H1 (cell line): ENCODE measurements around the gene MBD4. TPM values are rescaled to one million over a fixed set of nuclear protein-coding genes. Genes with fewer than 3 reads are reported as not detected.

ENCODE experiments used
- CTCF ChIA-PET: fragments of 300-600 bp; sonication (Branson Sonifier 250); formaldehyde crosslinking; loops from one replicate; lab custom pipeline; 2021; ENCODE audit not compliant: partially characterized antibody; lab: Charles Lee
- POLR2A ChIA-PET: fragments of 300-600 bp; sonication (Branson Sonifier 250); formaldehyde crosslinking; loops from one replicate; lab custom pipeline; 2021; ENCODE audit warnings: inconsistent platforms; ENCODE audit not compliant: partially characterized antibody; lab: Charles Lee
- DNase-seq, 2 experiments: peaks; one replicate each; pipeline versions ENCODE4 v3.0.0 to v3.0.0-alpha.2; 2010 to 2022; ENCODE audit warnings: low spot score in 2 of 2, low read depth in 1 of 2, mixed read lengths in 1 of 2
- FAIRE-seq: peaks from 2 replicates; lab custom pipeline; 2011; peaks lifted over from hg19 to GRCh38; lab: Jason Lieb, UNC
- H2AFZ ChIP-seq: 2 replicates; pipeline ENCODE4 v1.8.1; 2012; ENCODE audit warnings: low read length, inconsistent platforms
- H2AK5ac ChIP-seq: 2 replicates; pipeline ENCODE4 v1.6.1; 2013; ENCODE audit warnings: low read depth, low read length
- H2BK120ac ChIP-seq: replicated peaks from 2 replicates; pipeline ENCODE3; 2013; ENCODE audit warnings: low read depth, low read length, inconsistent platforms
- H2BK12ac ChIP-seq: 2 replicates; pipeline ENCODE4 v1.6.1; 2013; ENCODE audit warnings: low read depth, low read length
- H2BK15ac ChIP-seq: 2 replicates; pipeline ENCODE4 v1.6.1; 2013; ENCODE audit warnings: low read length
- H2BK20ac ChIP-seq: 2 replicates; pipeline ENCODE4 v1.6.1; 2013; ENCODE audit warnings: low read length
- H2BK5ac ChIP-seq: 2 replicates; pipeline ENCODE4 v1.6.1; 2013; ENCODE audit warnings: low read depth, low read length
- H3K14ac ChIP-seq: 2 replicates; pipeline ENCODE4 v1.6.1; 2013; ENCODE audit warnings: inconsistent platforms; ENCODE audit not compliant: insufficient read length
- H3K18ac ChIP-seq: 2 replicates; pipeline ENCODE4 v1.6.1; 2013; ENCODE audit warnings: low read length; ENCODE audit errors: extremely low read depth
- H3K23ac ChIP-seq: 2 replicates; pipeline ENCODE4 v1.6.1; 2013; ENCODE audit warnings: inconsistent platforms; ENCODE audit not compliant: insufficient read length
- H3K23me2 ChIP-seq: 2 replicates; pipeline ENCODE4 v1.6.1; 2013; ENCODE audit warnings: low read depth, low read length
- H3K27ac ChIP-seq: 2 replicates; pipeline ENCODE4 v1.6.1; 2011; ENCODE audit warnings: low read depth, low read length, inconsistent platforms
- H3K27me3 ChIP-seq, 4 experiments: replicated peaks in 1 of 4; 1 replicate in 1 of 4; 2 replicates in 3 of 4; pipeline versions ENCODE4 v1.6.1 to v1.8.1; 2011 to 2013; ENCODE audit warnings: low read length in 3 of 4, mild to moderate bottlenecking in 3 of 4, inconsistent platforms in 2 of 4, mixed read lengths in 2 of 4, moderate library complexity in 1 of 4; ENCODE audit not compliant: control insufficient read depth in 3 of 4, insufficient read depth in 3 of 4; ENCODE audit errors: extremely low read depth in 1 of 4
- H3K36me3 ChIP-seq, 4 experiments: 2 replicates each; pipeline versions ENCODE4 v1.6.1 to v1.8.1; 2011 to 2013; ENCODE audit warnings: mild to moderate bottlenecking in 4 of 4, low read length in 3 of 4, moderate library complexity in 2 of 4, control low read depth in 1 of 4, inconsistent platforms in 1 of 4; ENCODE audit not compliant: insufficient read depth in 4 of 4, control insufficient read depth in 2 of 4
- H3K4ac ChIP-seq: replicated peaks from 2 replicates; pipeline ENCODE3; 2013; ENCODE audit warnings: low read length, low read depth, mixed read lengths, inconsistent platforms; ENCODE audit not compliant: insufficient read length
- H3K4me1 ChIP-seq, 4 experiments: replicated peaks in 1 of 4; 1 replicate in 1 of 4; 2 replicates in 3 of 4; pipeline versions ENCODE4 v1.6.1 to v1.8.1; 2011 to 2013; ENCODE audit warnings: low read length in 3 of 4, inconsistent platforms in 2 of 4, mixed read lengths in 1 of 4; ENCODE audit not compliant: insufficient read depth in 4 of 4, control insufficient read depth in 3 of 4
- H3K4me2 ChIP-seq, 2 experiments: 2 replicates each; pipeline versions ENCODE4 v1.6.1 to v1.8.1; 2011 to 2013; ENCODE audit warnings: low read depth in 2 of 2, low read length in 2 of 2, control low read depth in 1 of 2, inconsistent platforms in 1 of 2, mild to moderate bottlenecking in 1 of 2; ENCODE audit not compliant: insufficient read depth in 1 of 2
- H3K4me3 ChIP-seq, 4 experiments: fragments of 200-600, 300-600 bp in 1 of 4; sonication (generic), shearing (Covaris generic), sonication (Bioruptor Twin) in 1 of 4; 2 replicates each; pipeline versions ENCODE4 v1.5.1 to v1.8.1; 2011 to 2016; ENCODE audit warnings: low read length in 4 of 4, low read depth in 3 of 4, control low read depth in 2 of 4, inconsistent platforms in 2 of 4, mild to moderate bottlenecking in 2 of 4, mixed read lengths in 1 of 4, moderate library complexity in 1 of 4; ENCODE audit not compliant: insufficient read depth in 2 of 4; ENCODE audit errors: extremely low read depth in 1 of 4
- H3K56ac ChIP-seq: replicated peaks from 2 replicates; pipeline ENCODE3; 2013; ENCODE audit warnings: low read depth, mild to moderate bottlenecking, mixed read lengths, low read length, inconsistent platforms; ENCODE audit not compliant: insufficient read length
- H3K79me1 ChIP-seq: 2 replicates; pipeline ENCODE4 v1.6.1; 2013; ENCODE audit warnings: low read depth, low read length, control low read depth
- H3K79me2 ChIP-seq, 2 experiments: 2 replicates each; pipeline versions ENCODE4 v1.6.1 to v1.8.1; 2012 to 2013; ENCODE audit warnings: low read length in 2 of 2, mild to moderate bottlenecking in 2 of 2, inconsistent platforms in 1 of 2; ENCODE audit not compliant: insufficient read depth in 2 of 2, control insufficient read depth in 1 of 2
- H3K9ac ChIP-seq, 4 experiments: replicated peaks in 1 of 4; 1 replicate in 1 of 4; 2 replicates in 3 of 4; pipeline versions ENCODE4 v1.6.1 to v1.8.1; 2011 to 2013; ENCODE audit warnings: low read depth in 3 of 4, low read length in 3 of 4, control low read depth in 2 of 4, mild to moderate bottlenecking in 2 of 4, moderate library complexity in 2 of 4, inconsistent platforms in 1 of 4; ENCODE audit errors: extremely low read depth in 1 of 4
- H3K9me3 ChIP-seq, 2 experiments: 2 replicates each; pipeline versions ENCODE4 v1.6.1 to v1.8.1; 2012 to 2013; ENCODE audit warnings: mild to moderate bottlenecking in 2 of 2, moderate library complexity in 2 of 2, control low read depth in 1 of 2, inconsistent platforms in 1 of 2, low read depth in 1 of 2, low read length in 1 of 2, mixed read lengths in 1 of 2; ENCODE audit not compliant: insufficient read depth in 2 of 2
- H4K20me1 ChIP-seq, 2 experiments: replicated peaks in 1 of 2; 2 replicates each; pipeline versions ENCODE3 to v1.8.1; 2011 to 2013; ENCODE audit warnings: inconsistent platforms in 2 of 2, low read length in 2 of 2, mild to moderate bottlenecking in 1 of 2; ENCODE audit not compliant: insufficient read depth in 2 of 2, control insufficient read depth in 1 of 2
- H4K5ac ChIP-seq: 2 replicates; pipeline ENCODE4 v1.6.1; 2013; ENCODE audit warnings: low read length, low read depth, mixed read lengths, inconsistent platforms; ENCODE audit not compliant: insufficient read length
- H4K8ac ChIP-seq: 2 replicates; pipeline ENCODE4 v1.8.0; 2013; ENCODE audit warnings: mild to moderate bottlenecking, moderate library complexity, low read length, inconsistent platforms; ENCODE audit not compliant: insufficient read depth; ENCODE audit errors: extremely low read depth
- H4K91ac ChIP-seq: replicated peaks from 2 replicates; pipeline ENCODE3; 2013; ENCODE audit warnings: low read length, mixed read lengths, inconsistent platforms; ENCODE audit not compliant: insufficient read length
- CHD1 ChIP-seq: IDR thresholded peaks from 2 replicates; pipeline ENCODE4 v1.6.1; 2012; ENCODE audit warnings: low read depth, low read length, improper control_type of control experiment
- EP300 ChIP-seq, 2 experiments: IDR thresholded peaks; 1 replicate in 1 of 2; 2 replicates in 1 of 2; pipeline ENCODE4 v1.6.1; 2011 to 2012; ENCODE audit warnings: low read depth in 2 of 2, low read length in 2 of 2, mild to moderate bottlenecking in 2 of 2, borderline replicate concordance in 1 of 2, inconsistent platforms in 1 of 2, moderate library complexity in 1 of 2
- FOSL1 ChIP-seq: IDR thresholded peaks from 2 replicates; pipeline ENCODE4 v1.6.1; 2011; ENCODE audit warnings: mild to moderate bottlenecking, low read depth, low read length, moderate library complexity; ENCODE audit not compliant: insufficient read depth
- KDM4A ChIP-seq: IDR thresholded peaks from one replicate; pipeline ENCODE4 v1.7.1; 2012; ENCODE audit warnings: low read depth, mild to moderate bottlenecking, moderate library complexity, low read length, inconsistent platforms; ENCODE audit not compliant: severe bottlenecking
- MAFK ChIP-seq: IDR thresholded peaks from 2 replicates; pipeline ENCODE4 v1.6.1; 2012; ENCODE audit warnings: low read depth, mild to moderate bottlenecking, improper control_type of control experiment, low read length
- MAX ChIP-seq: IDR thresholded peaks from 2 replicates; pipeline ENCODE4 v1.6.1; 2012; ENCODE audit warnings: inconsistent platforms
- NANOG ChIP-seq: IDR thresholded peaks from 2 replicates; pipeline ENCODE4 v1.6.1; 2011; ENCODE audit warnings: low read length, low read depth, mild to moderate bottlenecking, inconsistent platforms; ENCODE audit not compliant: insufficient read depth, poor library complexity, severe bottlenecking
- POLR2A ChIP-seq, 2 experiments: IDR thresholded peaks; 1 replicate in 1 of 2; 2 replicates in 1 of 2; pipeline ENCODE4 v1.6.1; 2011; ENCODE audit warnings: low read depth in 2 of 2, low read length in 2 of 2, mild to moderate bottlenecking in 2 of 2; ENCODE audit errors: control extremely low read depth in 1 of 2
- RFX5 ChIP-seq: IDR thresholded peaks from 2 replicates; pipeline ENCODE4 v1.6.1; 2011; ENCODE audit warnings: low read depth, low read length, improper control_type of control experiment, borderline replicate concordance
- SAP30 ChIP-seq: fragments of 300-600 bp; sonication (generic); IDR thresholded peaks from 2 replicates; pipeline ENCODE4 v1.7.1; 2012; ENCODE audit warnings: low read length, moderate library complexity, mild to moderate bottlenecking, inconsistent platforms; ENCODE audit not compliant: insufficient read depth, insufficient replicate concordance
- SP2 ChIP-seq: IDR thresholded peaks from 2 replicates; pipeline ENCODE4 v1.6.1; 2012; ENCODE audit warnings: mild to moderate bottlenecking, low read length, inconsistent platforms
- TBP ChIP-seq: IDR thresholded peaks from 2 replicates; pipeline ENCODE4 v1.6.1; 2011; ENCODE audit warnings: low read depth, low read length, improper control_type of control experiment
- TEAD4 ChIP-seq: IDR thresholded peaks from 2 replicates; pipeline ENCODE4 v1.6.1; 2012; ENCODE audit warnings: low read depth, low read length, inconsistent platforms, mixed read lengths
- WGBS, 2 experiments: shearing (Covaris generic) in 1 of 2; methylation state at CpG; one replicate each; pipeline versions ENCODE4 v1.1.6 to v1.1.7; 2013 to 2015; ENCODE audit warnings: low lambda C conversion rate in 2 of 2, mixed read lengths in 2 of 2, inconsistent platforms in 1 of 2, low coverage in 1 of 2, missing lambda C conversion rate in 1 of 2; ENCODE audit not compliant: insufficient replicate concordance in 2 of 2, insufficient coverage in 1 of 2, insufficient read length in 1 of 2; ENCODE audit errors: extremely low coverage in 1 of 2, missing lambda C conversion rate in 1 of 2; 5-methylcytosine and 5-hydroxymethylcytosine counted together
- polyA plus RNA-seq, 7 experiments: library from polyadenylated mRNA; depleted of rRNA in 3 of 7; stranded (reverse) in 5 of 7; unstranded in 2 of 7; fragments of >200 nt in 5 of 7; fragments of 200-250 nt in 2 of 7; gene quantifications; 1 replicate in 5 of 7; 2 replicates in 1 of 7; 4 replicates in 1 of 7; pipeline versions ENCODE4 v1.2.1 to v1.2.3, GENCODE V29; 2011 to 2013; ENCODE audit warnings: missing spikeins in 2 of 7, mixed read lengths in 2 of 7
- total RNA-seq: library from RNA; stranded (reverse); fragmentation: NEBNext Ultra II Directional; extraction: Animal tissue kit (Norgen Biotek cat#: 25700); gene quantifications from 2 replicates; pipeline ENCODE4 v1.2.1, GENCODE V29; 2021

MBD4 gene
- total and polyA plus RNA-seq, 2 of the 8 experiments (the other 6 are each of a cell fraction or from before 2014, with no cell fraction given) = 11.2 to 35.8 TPM

DNA sequence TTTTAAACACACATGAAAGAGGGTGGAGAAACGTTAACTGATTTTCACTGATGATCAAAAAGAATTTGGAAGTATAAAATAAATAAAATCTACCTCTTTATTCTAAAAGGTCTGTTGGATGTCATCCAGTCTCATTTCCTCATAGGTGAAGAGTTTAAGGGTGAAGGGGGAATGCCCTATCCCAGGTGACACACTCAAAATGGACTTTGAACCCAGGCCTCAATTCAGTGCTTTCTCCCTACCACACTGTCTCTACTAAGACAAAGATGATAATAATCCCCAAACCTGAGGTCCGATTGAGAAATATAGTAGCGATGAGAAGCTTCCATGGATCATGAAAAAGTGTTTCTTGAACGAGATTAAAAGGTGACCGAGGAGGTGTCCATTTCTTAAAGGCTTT is 6.2 kb downstream of the MBD4 start:
- H3K9me3 ChIP-seq = no peaks in the 10 kb centered on the region
- no peak overlapping the region for H2BK5ac ChIP-seq
- no peak overlapping the region for H3K56ac ChIP-seq
- peaks cover 0 to 12% (median 7%) of the 10 kb centered on the region in 4 experiments; a peak in 6 of 7 replicates for H3K4me1 ChIP-seq
- no peak overlapping the region for H3K27ac ChIP-seq
- no peak overlapping the region for H3K4ac ChIP-seq
- no peaks in the 10 kb centered on the region for H3K27me3 ChIP-seq
- no peak overlapping the region for H3K18ac ChIP-seq
- H3K36me3 ChIP-seq = peaks cover 21 to 69% (median 49%) of the 10 kb centered on the region in 4 experiments
- H3K23me2 ChIP-seq = no peaks in the 10 kb centered on the region; the same call in 1 of the 2 replicates
- H4K91ac ChIP-seq = no peak overlapping the region
- H3K9ac ChIP-seq = no peak overlapping the region
- no peak overlapping the region for H4K8ac ChIP-seq
- H2AK5ac ChIP-seq = no peak overlapping the region
- no peak overlapping the region for H2BK12ac ChIP-seq
- H3K4me2 ChIP-seq = no peak overlapping the region
- no peaks in the 10 kb centered on the region for H4K20me1 ChIP-seq
- H4K5ac ChIP-seq = no peak overlapping the region
- ChIA-PET POLR2A (interaction anchor here (1.4 kb wide), 1 partner anchor 118 kb away, joined by 5 read pairs; a partner anchor contains a TSS), CTCF (interaction anchor here (1.0 to 2.8 kb wide), 3 partner anchors 11 to 115 kb away, joined by 3 to 10 read pairs (median 3); no protein-coding TSS in a partner anchor)
- H3K23ac ChIP-seq = no peak overlapping the region
- no peak for FAIRE-seq
- H3K79me1 ChIP-seq = no peaks in the 10 kb centered on the region
- H3K79me2 ChIP-seq = peaks cover 0 to 23% of the 10 kb centered on the region in 2 experiments; a peak in 3 of 4 replicates
- WGBS, 2 experiments = 94% methylated on average over 5 of the region's 5 CpGs; no CpG with 5 or more reads in 1 of the 2 experiments
- H3K4me3 ChIP-seq = no peak overlapping the region
- no peak for DNase-seq
- no peak overlapping the region for H2BK120ac ChIP-seq
- H2BK15ac ChIP-seq = no peak overlapping the region
- no peak overlapping the region for H2BK20ac ChIP-seq
- no peak overlapping the region for H3K14ac ChIP-seq
- TF ChIP-seq RFX5 (no peak), TBP (no peak), MAFK (no peak), CHD1 (no peak), SP2 (no peak), SAP30 (no peak), TEAD4 (no peak), NANOG (no peak), POLR2A (IDR thresholded peaks at IDR 0.05; ENCODE audit: control extremely low read depth in 1 of 2, low read depth in 2 of 2, low read length in 2 of 2) (no peak), EP300 (IDR thresholded peaks at IDR 0.05; ENCODE audit: borderline replicate concordance in 1 of 2, low read depth in 2 of 2, low read length in 2 of 2) (no peak), FOSL1 (no peak), MAX (no peak), KDM4A (no peak)
- no peak overlapping the region for H2AFZ ChIP-seq
